ENCODE results near the gene CRACDL.
"Not testable (repeated sequence)": the region's sequence is repeated elsewhere in the genome, so short reads cannot be mapped to it uniquely, and the experiment has no call there.

CRACDL gene

GRCh38 chr2:98776136-98776535 is 159.9 kb downstream of the CRACDL start:
- no peak for DNase-seq (ENCODE audit: low read depth)

- no peak for DNase-seq (ENCODE audit: low read depth)
Observed at GRCh38 chr2:98775146-98775986, 160.7 kb downstream of the CRACDL start.

GRCh38 chr2:98773907-98774306 is 162.1 kb downstream of the CRACDL start:
- DNase-seq (ENCODE audit: low read depth): no peak

GRCh38 chr2:98773169-98773568 is 162.9 kb downstream of the CRACDL start:
- no peak for DNase-seq (ENCODE audit: low read depth)

- DNase-seq (ENCODE audit: low read depth): no peak
Observed at GRCh38 chr2:98772536-98772935, 163.5 kb downstream of the CRACDL start.

- DNase-seq (ENCODE audit: low read depth): no peak
Observed at GRCh38 chr2:98771721-98772524, 164.1 kb downstream of the CRACDL start.

- DNase-seq (ENCODE audit: low read depth): no peak
Observed at GRCh38 chr2:98771264-98771663, 164.8 kb downstream of the CRACDL start.

- DNase-seq (ENCODE audit: low read depth): no peak
Observed at GRCh38 chr2:98769784-98770183, 166.2 kb downstream of the CRACDL start.

GRCh38 chr2:98769114-98769476 is 166.9 kb downstream of the CRACDL start:
- no peak for DNase-seq (ENCODE audit: low read depth)

GRCh38 chr2:98768384-98769113 is 167.5 kb downstream of the CRACDL start:
- no peak for DNase-seq (ENCODE audit: low read depth)

GRCh38 chr2:98764499-98764898 is 171.5 kb downstream of the CRACDL start:
- DNase-seq (ENCODE audit: low read depth): no peak

- DNase-seq (ENCODE audit: low read depth): no peak
Observed at GRCh38 chr2:98763209-98763951, 172.6 kb downstream of the CRACDL start.

GRCh38 chr2:98761909-98762308 is 174.1 kb downstream of the CRACDL start:
- no peak for DNase-seq (ENCODE audit: low read depth)

- no peak for DNase-seq (ENCODE audit: low read depth)
Observed at GRCh38 chr2:98761267-98761781, 174.7 kb downstream of the CRACDL start.

- DNase-seq (ENCODE audit: low read depth): no peak
Observed at GRCh38 chr2:98759827-98760625, 176.0 kb downstream of the CRACDL start.

GRCh38 chr2:98759338-98759737 is 176.7 kb downstream of the CRACDL start:
- no peak for DNase-seq (ENCODE audit: low read depth)

GRCh38 chr2:98757904-98758421 is 178.1 kb downstream of the CRACDL start:
- DNase-seq (ENCODE audit: low read depth): peak; percentile 100

GRCh38 chr2:98753801-98754200 is 182.2 kb downstream of the CRACDL start:
- DNase-seq (ENCODE audit: low read depth): no peak

- DNase-seq (ENCODE audit: low read depth): not testable (repeated sequence)
Observed at GRCh38 chr2:98752711-98753110, 183.3 kb downstream of the CRACDL start.

- DNase-seq (ENCODE audit: low read depth): no peak
Observed at GRCh38 chr2:98751748-98752147, 184.3 kb downstream of the CRACDL start.

Measured in HS-5 (cell line).